GM19397 (cell line): ENCODE results near the gene FFAR4.
"Not testable (repeated sequence)": the region's sequence is repeated elsewhere in the genome, so short reads cannot be mapped to it uniquely, and the experiment has no call there.

Experiments
- ATAC-seq: cut with Tn5 transposase; IDR thresholded peaks from one replicate; pipeline ENCODE4 v1.9.1; 2021; ENCODE audit warnings: mild to moderate bottlenecking, moderate library complexity; ENCODE audit not compliant: unreplicated experiment

FFAR4 gene

DNA sequence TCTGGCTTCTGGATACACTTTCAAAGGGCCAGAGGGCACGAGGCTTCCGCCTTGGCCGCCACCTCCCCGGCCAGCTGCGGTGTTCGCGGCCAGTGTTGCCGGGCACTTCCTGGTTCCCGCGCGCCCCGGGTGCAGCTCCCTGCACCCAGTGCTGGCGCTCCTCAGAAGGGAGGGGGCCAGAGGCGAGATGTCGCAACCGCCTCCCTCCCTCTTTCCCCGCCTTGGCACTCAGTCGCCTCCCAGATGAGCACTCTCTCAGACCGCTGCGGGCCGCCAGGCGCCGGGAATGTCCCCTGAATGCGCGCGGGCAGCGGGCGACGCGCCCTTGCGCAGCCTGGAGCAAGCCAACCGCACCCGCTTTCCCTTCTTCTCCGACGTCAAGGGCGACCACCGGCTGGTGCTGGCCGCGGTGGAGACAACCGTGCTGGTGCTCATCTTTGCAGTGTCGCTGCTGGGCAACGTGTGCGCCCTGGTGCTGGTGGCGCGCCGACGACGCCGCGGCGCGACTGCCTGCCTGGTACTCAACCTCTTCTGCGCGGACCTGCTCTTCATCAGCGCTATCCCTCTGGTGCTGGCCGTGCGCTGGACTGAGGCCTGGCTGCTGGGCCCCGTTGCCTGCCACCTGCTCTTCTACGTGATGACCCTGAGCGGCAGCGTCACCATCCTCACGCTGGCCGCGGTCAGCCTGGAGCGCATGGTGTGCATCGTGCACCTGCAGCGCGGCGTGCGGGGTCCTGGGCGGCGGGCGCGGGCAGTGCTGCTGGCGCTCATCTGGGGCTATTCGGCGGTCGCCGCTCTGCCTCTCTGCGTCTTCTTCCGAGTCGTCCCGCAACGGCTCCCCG, at the start of gene FFAR4:
Gene FFAR4, plus strand, starts transcription at position 231 of the 842 bp plus-strand sequence. Its CDS starts 56 bp downstream, at position 287.
- no peak for ATAC-seq

DNA sequence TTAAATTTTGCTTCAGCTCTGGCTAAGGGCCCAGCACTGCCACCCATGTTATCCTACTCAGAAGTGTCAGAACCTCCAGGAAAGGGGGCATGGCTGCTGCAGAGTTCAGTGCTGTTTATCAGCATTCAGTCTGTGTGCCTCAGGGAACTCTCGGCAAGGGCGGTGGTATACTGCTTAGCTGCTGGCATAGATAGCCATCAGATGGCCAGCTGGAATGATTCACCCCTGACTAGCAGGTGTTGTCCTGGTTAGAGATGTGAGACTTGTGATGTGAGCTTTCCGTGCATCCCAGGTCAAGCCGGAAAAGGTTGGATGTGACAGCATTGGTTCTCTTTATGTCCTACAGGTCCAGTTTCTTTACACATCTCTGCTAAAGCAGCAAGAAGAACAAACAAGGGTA, 47.9 kb upstream of the FFAR4 start:
- no peak for ATAC-seq

DNA sequence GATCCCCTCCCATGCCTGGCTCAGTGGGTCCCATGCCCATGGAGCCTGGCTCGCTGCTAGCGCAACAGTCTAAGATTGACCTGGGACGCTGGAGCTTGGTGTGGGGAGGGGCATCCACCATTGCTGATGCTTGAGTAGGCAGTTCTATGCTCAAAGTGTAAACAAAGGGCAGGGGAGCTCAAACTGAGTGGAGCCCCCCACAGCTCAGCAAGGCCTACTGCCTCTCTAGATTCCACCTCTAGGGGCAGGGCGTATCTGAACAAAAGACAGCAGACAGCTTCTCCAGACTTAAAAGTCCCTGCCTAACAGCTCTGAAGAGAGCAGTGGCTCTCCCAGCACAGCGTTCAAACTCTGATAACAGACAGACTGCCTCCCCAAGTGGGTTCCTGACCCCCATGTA, 31.2 kb upstream of the FFAR4 start:
- ATAC-seq: no peak

DNA sequence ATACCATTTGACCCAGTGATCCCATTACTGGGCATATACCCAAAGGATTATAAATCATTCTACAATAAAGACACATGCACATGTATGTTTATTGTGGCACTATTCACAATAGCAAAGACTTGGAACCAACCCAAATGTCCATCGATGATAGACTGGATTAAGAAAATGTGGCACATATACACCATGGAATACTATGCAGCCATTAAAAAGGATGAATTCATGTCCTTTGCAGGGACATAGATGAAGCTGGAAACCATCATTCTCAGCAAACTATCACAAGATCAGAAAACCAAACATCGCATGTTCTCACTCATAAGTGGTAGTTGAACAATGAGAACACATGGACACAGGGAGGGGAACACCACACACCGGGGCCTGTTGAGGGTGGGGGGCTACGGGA, 25.6 kb upstream of the FFAR4 start:
- not testable (repeated sequence) for ATAC-seq

DNA sequence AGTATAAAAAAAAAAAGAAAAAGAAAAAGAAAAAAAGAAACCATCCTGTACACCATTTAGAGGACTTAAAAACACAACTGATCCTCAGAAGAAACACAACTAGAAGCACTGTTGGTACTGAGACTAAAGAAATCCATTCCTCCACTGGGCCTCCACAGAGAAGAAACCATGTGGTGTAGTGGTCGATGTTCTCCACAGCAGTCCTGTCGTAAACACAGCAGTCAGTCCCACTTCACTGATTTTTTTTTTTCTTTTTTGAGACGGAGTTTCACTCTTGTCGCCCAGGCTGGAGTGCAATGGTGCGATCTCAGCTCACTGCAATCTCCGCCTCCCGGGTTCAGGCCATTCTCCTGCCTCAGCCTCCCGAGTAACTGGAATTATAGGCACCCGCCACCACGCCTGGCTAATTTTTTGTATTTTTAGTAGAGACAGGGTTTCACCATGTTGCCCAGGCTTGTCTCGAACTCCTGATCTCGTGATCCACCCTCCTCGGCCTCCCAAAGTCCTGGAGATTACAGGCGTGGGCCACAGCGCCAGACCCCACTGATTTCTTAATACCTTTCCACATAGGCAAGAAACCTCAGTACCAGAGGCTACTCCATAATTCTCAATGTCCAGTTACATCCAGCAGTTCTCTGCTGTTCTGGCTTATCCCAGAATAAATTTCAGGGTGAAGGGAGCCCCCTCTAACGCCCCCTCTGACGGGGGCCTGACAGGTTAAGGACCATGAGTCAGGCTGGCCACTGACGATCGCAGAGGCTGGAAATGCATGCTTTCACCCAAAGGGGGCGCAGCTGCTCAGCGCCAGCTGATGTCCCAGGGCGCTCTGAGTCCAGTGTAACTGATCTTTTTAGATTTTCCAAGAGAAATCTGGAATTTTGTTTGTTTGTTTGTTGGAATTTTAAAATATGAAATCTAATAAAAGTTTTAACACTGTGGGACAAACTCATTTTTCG, 24.8 kb upstream of the FFAR4 start:
- ATAC-seq: no peak

DNA sequence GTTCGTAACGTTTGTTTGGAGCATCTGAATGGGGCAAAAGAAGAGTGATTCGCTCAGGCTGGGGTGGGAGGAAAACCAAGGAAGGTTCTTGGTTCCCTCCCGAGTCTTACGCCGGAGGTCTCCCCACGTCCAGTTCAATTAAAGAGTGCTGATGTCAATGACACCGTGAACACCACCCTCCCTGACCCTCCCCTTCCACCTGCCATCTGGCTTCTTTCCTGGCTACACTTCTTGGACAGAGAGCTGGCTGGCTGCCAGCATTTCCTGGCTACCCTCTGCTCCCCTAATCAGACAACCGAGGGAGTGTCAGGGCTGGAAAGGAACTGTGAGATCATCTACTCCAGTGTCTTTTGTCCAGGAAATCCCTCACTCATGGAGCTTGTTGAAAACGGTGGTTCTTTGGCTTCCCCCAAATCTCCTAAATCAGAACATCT, 24.1 kb upstream of the FFAR4 start:
- ATAC-seq: no peak

DNA sequence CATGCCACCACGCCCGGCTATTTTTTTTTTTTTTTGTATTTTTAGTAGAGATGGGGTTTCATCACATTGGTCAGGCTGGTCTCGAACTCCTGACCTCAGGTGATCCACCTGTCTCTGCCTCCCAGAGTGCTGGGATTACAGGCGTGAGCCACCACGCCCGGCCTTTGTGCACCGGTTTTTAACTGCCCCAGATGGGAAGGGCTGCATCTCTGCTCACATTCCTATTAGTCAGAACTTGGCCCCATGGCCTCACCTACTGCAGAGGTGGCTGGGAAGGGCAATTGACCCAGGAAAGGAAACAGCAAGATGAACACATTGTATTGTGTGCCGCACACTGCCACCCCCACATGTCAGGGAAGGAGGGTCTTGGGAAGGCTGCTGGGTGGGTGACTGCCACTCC, 19.5 kb upstream of the FFAR4 start:
- ATAC-seq: not testable (repeated sequence)

DNA sequence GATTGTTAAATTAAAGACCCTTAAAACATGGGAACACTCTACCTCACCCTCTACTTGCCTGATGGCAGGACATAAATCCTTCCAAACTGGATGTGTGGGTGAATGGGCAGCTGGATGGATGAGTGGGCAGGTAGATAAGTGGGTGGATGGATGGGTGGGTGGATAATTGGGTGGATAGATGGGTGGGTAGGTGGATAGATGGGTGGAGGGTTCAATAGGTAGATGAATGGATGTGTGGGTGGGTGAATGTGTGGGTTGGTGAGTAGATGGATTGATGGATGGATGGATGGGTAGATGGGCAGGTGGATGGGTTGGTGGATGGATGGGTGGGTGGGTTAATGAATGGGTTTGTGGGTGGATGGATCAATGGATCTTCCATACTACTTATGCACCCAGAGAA, 18.9 kb upstream of the FFAR4 start:
- no peak for ATAC-seq

DNA sequence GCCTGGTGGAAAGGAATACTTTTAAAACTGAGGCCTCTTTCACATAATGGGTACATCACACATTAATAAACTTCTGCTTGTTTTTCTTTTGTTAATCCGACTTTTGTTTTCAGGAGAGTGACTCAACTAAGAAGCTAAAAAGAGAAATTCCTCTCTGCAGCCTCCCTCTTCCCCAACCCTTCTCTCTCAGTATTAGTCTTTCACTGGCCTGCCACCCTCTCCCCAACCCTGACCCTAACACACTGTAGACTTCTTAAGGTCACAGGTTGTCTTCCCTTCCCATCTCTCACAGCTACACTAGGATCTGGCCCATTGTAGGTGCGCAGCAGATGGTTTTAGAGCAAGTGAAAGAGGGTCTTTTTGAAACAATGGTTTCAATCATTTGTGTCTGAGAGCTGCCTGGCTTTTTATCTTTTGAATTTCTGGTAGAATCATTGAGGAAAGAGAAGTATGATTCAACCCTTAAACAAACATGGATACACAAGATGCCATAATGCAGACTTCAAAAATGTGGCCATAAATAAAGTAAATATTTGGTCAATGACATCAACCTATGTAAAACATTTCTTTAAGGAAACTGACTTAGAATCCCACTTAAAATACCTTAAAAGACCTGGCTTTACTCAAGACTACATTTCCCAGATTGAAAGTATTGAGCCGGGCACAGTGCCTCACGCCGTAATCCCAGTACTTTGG, 17.9 kb upstream of the FFAR4 start:
- ATAC-seq: no peak

DNA sequence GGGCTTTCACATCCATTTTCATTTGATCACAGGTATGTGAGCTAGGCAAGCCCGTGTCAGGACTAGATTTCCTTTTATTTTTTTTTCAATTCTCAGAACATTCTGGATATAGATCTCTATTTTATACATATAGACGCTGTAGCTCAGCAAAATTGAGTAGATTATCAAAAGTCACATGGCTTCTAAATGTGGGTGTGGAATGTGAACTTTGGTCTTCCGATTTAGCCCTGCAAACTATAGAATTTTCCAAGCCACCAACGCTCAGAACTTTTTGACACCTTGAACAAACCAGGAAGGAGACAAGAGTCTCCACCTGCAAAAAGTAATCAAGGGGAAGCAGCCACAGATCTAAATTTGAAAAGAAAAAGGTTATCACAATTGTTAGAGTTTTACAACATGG, 15.9 kb upstream of the FFAR4 start:
- ATAC-seq: no peak

DNA sequence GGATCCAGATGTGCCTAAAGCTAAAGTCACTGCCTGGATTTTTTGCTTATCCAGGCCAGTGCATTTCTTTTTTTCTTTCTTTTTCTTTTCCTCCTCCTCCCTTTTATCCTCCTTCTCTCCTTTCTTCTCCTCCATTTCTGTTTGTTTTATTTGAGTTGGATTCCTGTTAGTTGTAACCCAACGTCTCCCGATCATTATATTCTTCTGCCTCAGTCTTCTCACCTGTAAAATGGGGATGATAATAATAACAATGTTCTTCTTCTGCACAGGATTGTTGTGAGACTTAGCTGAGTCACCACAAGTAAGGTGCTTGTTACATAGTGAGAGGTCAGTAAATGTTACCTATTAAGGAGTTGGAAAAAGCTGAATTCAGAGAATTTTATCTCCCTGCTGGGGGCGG, 13.7 kb upstream of the FFAR4 start:
- ATAC-seq: no peak

DNA sequence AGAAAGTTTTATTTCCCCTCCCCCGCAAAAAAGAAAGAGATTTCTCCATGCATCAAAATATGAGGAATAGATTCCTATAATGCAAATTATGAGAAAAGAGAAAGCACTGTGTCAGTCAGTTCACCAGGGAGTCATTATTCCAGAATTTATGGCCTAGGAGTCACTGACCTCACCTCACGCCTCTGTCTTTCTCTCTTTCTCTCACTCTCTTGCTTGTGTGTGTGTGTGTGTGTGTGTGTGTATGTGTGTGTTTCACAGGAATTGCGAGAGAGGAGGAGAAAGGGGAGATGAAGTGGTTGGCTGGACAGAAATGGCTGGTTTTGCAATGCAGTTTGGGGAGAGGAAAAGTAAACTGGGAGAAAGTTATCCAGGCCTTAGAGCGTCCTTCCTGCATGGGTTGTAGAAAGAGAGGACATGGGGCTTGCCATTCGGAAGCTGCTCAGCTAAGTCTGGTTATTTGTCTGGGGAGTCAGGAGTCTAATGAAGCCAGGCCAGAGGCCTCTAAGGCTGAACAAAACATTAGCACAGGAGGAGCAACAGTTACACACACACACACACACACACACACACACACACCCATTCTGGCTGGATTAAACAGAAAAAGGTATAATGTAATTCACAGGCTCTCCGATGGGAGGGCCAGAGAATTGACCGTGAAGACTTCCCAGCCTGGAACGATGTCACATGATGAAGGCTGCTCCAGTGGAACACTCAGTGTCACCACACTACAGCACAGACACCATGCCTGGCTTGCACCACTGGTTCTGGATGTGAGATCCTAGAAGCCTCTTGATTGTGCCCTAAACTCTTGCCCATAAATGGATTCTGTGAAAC, 12.8 kb upstream of the FFAR4 start:
- ATAC-seq: no peak

DNA sequence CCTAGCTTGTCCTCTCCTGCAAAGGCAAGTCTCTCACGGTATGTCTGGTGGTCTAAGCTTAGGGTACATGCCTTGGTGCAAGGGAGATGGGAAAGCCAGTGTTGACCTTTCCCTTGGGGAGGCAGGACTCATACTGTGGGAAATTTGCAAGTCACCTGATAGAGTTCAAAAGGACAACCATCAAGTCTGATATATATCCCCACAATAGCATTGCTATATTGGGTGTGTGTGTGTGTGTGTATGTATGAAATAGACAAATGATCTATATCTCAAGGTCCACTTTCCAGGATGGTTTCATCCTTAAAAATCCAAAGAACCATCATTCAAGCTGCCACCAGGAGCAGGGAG, 12.2 kb upstream of the FFAR4 start:
- ATAC-seq: no peak

DNA sequence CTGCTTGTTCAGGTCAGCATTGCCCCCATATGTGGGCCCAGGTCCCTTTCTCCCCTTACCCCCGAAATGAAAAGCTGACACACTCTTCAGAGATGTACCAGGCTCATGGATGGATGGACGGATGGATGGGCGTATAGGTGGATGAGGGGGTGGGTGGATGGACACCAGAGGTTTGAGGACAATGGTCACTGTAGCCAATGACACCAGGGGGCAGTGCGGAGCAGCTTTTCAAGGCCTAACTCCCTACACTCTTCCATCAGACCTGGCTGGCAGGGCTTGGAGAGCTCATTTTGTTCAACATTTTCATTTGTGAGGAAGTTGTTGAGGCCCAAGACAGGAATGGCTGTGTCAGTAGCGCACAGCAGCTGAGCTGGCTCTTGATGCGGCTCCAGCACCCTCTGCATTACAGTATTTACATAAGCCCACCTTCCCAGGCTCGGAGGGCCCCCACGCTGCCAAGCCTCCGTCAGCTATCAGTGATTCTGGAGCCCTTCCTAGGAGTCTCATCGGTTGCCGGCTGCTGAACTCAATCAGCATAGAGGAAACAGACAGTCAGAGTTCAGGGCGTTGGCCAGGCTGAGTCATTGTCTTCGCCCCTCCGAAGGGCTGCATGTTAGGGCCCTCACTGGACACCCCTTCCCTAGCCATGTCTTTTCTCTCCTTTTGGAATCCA, 11.6 kb upstream of the FFAR4 start:
- no peak for ATAC-seq

DNA sequence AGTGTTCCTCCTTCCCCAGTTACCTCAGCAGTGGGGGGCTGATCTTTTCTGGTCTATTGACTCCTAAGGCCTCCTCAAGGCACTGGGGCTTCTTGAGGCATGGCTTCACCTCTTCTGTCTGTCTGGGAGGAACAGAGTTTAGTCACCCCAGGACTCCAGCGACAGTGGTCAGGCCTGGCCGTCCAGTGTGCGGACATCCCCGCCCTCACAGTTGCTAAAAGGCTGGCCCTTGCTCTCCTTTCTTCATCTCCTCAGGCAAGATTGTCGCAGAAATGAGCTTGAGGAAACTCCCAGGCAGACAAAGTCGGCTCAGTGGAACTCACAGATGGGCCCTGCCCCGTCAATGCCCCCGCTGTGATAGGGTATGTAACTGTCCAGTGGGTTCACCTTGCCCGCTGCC, 7.0 kb upstream of the FFAR4 start:
- no peak for ATAC-seq

DNA sequence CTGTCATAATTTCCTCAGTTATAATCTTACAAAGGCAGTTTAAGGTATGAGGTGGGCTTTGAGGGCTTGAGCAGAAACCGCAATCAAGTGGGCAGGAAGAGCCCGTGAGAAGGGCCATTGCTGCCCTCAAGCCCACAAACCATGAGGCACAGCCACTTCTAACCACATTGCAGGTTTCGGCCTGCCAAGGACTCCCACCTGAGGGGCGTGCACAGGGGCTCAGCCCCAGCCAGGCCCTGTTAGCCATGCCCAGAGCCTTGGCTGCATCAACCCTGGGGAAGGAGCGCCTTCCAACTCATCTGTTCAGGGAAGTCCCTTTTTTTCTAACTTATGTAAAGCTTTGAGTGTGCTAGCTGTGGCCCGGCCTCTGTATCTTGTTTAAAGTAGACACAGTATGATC, 5.9 kb upstream of the FFAR4 start:
- ATAC-seq: no peak

DNA sequence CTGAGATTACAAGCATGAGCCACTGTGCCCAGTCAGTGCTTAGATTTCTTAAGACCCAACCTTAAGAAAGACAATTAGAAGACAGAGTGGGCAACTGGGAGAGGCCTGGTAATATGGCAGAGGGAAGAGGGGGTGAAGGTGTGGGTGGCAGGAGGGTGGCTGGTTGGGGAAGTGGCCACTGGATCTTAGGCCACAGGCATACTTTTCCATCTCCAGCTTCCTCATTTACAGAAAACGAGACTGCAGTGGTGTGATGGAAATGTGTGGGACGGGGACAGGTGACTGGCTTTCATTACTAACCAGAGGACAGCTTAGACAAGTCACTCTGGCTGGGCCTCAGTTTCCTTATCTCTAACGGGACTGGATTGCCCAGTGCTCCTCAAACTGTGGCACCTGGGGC, 1.0 kb upstream of the FFAR4 start:
- ATAC-seq: no peak

DNA sequence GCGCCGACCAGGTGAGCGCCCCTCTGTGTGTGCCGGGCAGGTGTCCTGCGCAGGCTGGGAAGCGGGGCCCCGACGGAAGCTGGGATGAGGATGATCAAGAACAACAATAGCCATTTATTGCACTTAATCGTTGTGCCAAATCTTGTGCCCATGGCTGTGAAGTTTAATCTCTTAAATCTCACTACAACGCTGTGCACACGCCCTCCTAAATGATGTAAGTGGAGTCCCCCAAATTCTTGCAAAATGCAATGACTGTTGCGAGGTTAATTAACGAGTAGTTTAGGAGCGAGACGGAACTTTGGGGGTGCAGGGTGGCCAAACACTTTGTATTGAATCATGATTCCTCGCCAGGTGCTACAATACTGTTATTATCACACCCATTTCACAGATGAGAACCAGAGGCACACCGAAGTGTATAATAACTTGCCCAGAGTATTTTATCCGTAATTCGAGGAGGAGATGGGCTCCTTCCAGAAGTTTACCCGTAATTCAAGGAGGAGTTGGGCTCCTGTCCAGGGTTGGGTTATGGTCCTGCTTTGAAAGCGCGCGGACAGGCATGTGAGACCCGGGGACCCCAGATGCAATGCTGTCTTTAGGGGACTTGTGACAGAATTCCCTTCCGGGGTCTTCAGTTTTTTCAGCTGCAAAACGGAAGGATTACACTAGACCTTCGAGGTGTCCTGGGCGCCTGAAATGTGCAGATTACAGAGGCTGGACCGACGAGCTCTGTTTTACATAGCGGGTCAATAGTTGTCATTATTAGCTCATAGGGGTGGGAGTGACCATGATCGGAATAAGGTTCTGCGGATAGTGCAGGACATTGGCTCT, 1.0 kb downstream of the FFAR4 start:
- no peak for ATAC-seq

DNA sequence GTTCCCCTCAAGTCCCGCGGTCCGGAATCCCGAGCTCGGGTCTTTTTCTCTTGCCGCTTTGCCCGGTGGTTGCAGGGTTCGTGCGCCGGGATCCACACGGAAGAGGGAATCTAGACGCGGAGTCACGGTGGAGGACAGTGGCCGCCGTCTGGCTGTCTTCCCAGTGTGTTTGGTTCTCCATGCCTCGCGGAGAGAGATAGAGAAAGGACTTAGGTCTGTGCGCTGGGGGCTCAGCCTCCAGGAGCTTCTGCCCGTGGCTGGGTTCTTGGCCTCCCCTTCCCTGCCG, 1.6 kb downstream of the FFAR4 start:
- no peak for ATAC-seq
